Duodenal mucosa (tissue), 2 donors: ENCODE results near the gene GCH1.

Experiments
- H3K27ac ChIP-seq: one replicate; pipeline ENCODE4 v1.7.0; 2013; ENCODE audit warnings: low read depth, low read length
- H3K27me3 ChIP-seq, 2 donors: one replicate each; pipeline ENCODE4 v1.7.0; 2013; ENCODE audit warnings: low read length in 2 of 2, control low read depth in 1 of 2; ENCODE audit not compliant: insufficient read depth in 2 of 2, control insufficient read depth in 1 of 2
- H3K36me3 ChIP-seq, 2 donors: one replicate each; pipeline ENCODE4 v1.7.0; 2013; ENCODE audit warnings: low read length in 2 of 2, control low read depth in 1 of 2; ENCODE audit not compliant: insufficient read depth in 2 of 2, control insufficient read depth in 1 of 2
- H3K4me1 ChIP-seq, 2 donors: one replicate each; pipeline ENCODE4 v1.7.0; 2013; ENCODE audit warnings: low read length in 2 of 2, control low read depth in 1 of 2; ENCODE audit not compliant: insufficient read depth in 2 of 2, control insufficient read depth in 1 of 2
- H3K4me3 ChIP-seq, 2 donors: one replicate each; pipeline ENCODE4 v1.7.0; 2013; ENCODE audit warnings: low read length in 2 of 2, low read depth in 1 of 2
- H3K9ac ChIP-seq, 2 donors: one replicate each; pipeline ENCODE4 v1.7.0; 2013; ENCODE audit warnings: low read length in 2 of 2, low read depth in 1 of 2
- H3K9me3 ChIP-seq, 2 donors: one replicate each; pipeline ENCODE4 v1.7.0; 2013; ENCODE audit warnings: low read length in 2 of 2, control low read depth in 1 of 2; ENCODE audit not compliant: control insufficient read depth in 1 of 2

Gene GCH1

DNA sequence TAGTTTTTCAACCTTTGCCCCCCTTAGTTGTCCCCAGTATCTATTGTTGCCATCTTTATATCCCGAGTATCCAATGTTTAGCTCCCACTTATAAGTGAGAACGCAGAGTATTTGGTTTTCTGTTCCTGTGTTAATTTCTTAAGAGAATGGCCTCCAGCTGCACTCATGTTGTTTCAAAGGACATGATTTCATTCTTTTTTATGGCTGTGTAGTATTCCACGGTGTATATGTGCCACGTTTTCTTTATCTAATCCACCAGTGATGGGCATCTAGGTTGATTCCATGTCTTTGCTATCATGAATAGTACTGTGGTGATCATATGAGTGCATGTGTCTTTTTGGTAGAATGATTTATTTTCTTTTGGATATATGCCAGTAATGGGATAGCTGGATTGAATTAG is 72.0 kb downstream of the GCH1 start:
- no peak overlapping the region for H3K9ac ChIP-seq
- no peaks in the 10 kb centered on the region for H3K27me3 ChIP-seq
- H3K27ac ChIP-seq, result no peak overlapping the region
- H3K36me3 ChIP-seq, result no peaks in the 10 kb centered on the region
- no peaks in the 10 kb centered on the region for H3K9me3 ChIP-seq
- H3K4me3 ChIP-seq, result no peak overlapping the region
- no peaks in the 10 kb centered on the region for H3K4me1 ChIP-seq

DNA sequence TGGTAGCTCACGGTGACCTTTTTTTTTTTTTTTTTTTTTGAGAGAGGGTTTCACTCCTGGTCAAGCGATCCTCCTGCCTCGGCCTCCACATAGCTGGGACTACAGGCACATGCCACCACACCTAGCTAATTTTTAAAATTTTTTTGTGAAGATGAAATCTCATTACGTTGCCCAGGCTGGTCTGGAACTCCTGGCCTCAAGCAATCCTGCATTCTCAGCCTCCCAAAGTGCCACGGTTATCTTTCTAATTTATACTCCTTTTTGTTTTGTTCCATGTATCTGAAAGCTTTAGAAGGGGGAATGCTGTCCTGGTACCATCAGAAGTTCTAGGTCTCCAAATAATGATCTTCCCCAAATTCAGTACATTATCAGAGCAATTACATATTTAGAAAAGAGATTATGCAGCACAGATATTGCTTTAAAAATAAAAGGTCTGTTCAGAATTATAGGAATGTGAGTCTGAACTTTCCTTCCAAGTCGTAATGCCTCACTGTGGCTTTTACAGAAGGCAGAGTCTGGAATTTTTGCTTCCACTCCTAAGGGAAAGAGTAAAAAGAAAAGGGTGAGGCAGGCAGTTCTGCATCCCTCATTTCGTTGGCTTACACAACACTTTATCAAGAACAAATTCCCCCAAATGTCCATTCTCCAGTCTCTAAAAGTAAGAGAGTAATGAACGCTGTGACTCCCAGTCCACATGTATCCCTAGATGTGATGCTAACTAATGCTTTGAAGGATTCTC is 73.0 kb downstream of the GCH1 start:
- Histone ChIP-seq H3K4me3 (no peak overlapping the region), H3K9ac (no peak overlapping the region), H3K36me3 (no peaks in the 10 kb centered on the region), H3K27ac (no peak overlapping the region), H3K4me1 (no peaks in the 10 kb centered on the region), H3K27me3 (no peaks in the 10 kb centered on the region), H3K9me3 (peaks cover 0 to 6% of the 10 kb centered on the region in 2 donors)

- Histone ChIP-seq H3K4me1 (no peaks in the 10 kb centered on the region), H3K27me3 (no peaks in the 10 kb centered on the region), H3K4me3 (no peak overlapping the region), H3K27ac (no peak overlapping the region), H3K9ac (no peak overlapping the region), H3K36me3 (no peaks in the 10 kb centered on the region), H3K9me3 (peaks cover 2 to 17% of the 10 kb centered on the region in 2 donors)
Observed at GRCh38 chr14:54828037-54828436, 74.6 kb downstream of the GCH1 start.

DNA sequence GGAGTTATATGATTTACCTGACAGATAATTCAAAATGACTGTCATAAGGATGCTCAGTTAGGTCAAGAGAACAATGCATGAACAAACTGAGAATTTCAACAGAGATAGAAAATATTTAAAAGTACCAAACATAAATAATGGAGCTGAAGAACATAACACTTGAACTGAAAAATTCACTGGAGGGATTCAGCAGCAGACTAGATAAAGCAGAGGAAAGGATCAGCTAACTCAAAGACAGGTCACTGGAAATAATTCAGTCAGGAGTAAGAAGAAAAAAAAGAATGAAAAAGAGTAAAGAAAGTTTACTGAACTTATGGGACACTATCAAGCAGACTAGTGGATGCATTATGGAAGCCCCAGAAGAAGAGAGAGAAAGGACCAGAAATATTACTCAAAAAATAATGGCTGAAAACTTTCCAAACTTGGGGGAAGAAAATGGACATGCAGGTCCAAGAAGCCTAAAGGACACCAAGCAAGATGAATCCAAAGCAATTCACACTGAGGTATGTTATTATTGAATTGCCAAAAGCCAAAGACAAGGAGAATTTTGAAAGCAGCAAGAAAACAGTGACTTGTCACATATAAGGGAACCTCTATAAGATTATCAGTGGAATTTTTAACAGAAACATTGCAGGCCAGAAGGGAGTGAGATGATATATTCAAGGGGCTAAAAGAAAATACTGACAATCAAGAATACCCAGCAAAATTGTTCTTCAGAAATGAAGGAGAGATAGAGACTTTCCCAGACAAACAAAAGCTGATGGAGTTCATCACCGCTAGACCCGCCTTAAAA is 78.7 kb downstream of the GCH1 start:
- Histone ChIP-seq H3K27ac (no peak overlapping the region), H3K4me3 (no peak overlapping the region), H3K9me3 (peaks cover 2 to 17% of the 10 kb centered on the region in 2 donors), H3K4me1 (no peaks in the 10 kb centered on the region), H3K36me3 (no peaks in the 10 kb centered on the region), H3K27me3 (no peaks in the 10 kb centered on the region), H3K9ac (no peak overlapping the region)

GRCh38 chr14:54822685-54823084 is 79.9 kb downstream of the GCH1 start:
- Histone ChIP-seq H3K27me3 (no peaks in the 10 kb centered on the region), H3K36me3 (no peaks in the 10 kb centered on the region), H3K9me3 (peaks cover 2 to 17% of the 10 kb centered on the region in 2 donors), H3K4me1 (no peaks in the 10 kb centered on the region), H3K4me3 (no peak overlapping the region), H3K27ac (no peak overlapping the region), H3K9ac (no peak overlapping the region)

GRCh38 chr14:54818201-54819133 is 84.2 kb downstream of the GCH1 start:
- Histone ChIP-seq H3K36me3 (no peaks in the 10 kb centered on the region), H3K4me3 (no peak overlapping the region), H3K4me1 (no peaks in the 10 kb centered on the region), H3K9me3 (peaks cover under 1 to 2% of the 10 kb centered on the region in 2 donors), H3K27ac (no peak overlapping the region), H3K27me3 (no peaks in the 10 kb centered on the region), H3K9ac (no peak overlapping the region)

- H3K9me3 ChIP-seq, result no peaks in the 10 kb centered on the region
- H3K27ac ChIP-seq, result no peak overlapping the region
- no peak overlapping the region for H3K9ac ChIP-seq
- no peaks in the 10 kb centered on the region for H3K4me1 ChIP-seq
- no peak overlapping the region for H3K4me3 ChIP-seq
- no peaks in the 10 kb centered on the region for H3K36me3 ChIP-seq
- H3K27me3 ChIP-seq, result no peaks in the 10 kb centered on the region
Observed at GRCh38 chr14:54817506-54817905, 85.1 kb downstream of the GCH1 start.

- no peak overlapping the region for H3K4me3 ChIP-seq
- H3K36me3 ChIP-seq, result no peaks in the 10 kb centered on the region
- no peak overlapping the region for H3K9ac ChIP-seq
- no peaks in the 10 kb centered on the region for H3K4me1 ChIP-seq
- H3K27ac ChIP-seq, result no peak overlapping the region
- H3K27me3 ChIP-seq, result no peaks in the 10 kb centered on the region
- H3K9me3 ChIP-seq, result no peaks in the 10 kb centered on the region
Observed at GRCh38 chr14:54816450-54816849, 86.2 kb downstream of the GCH1 start.

- Histone ChIP-seq H3K27ac (no peak overlapping the region), H3K36me3 (no peaks in the 10 kb centered on the region), H3K4me1 (no peaks in the 10 kb centered on the region), H3K4me3 (no peak overlapping the region), H3K27me3 (no peaks in the 10 kb centered on the region), H3K9me3 (no peaks in the 10 kb centered on the region), H3K9ac (no peak overlapping the region)
Observed at GRCh38 chr14:54815515-54815914, 87.1 kb downstream of the GCH1 start.

DNA sequence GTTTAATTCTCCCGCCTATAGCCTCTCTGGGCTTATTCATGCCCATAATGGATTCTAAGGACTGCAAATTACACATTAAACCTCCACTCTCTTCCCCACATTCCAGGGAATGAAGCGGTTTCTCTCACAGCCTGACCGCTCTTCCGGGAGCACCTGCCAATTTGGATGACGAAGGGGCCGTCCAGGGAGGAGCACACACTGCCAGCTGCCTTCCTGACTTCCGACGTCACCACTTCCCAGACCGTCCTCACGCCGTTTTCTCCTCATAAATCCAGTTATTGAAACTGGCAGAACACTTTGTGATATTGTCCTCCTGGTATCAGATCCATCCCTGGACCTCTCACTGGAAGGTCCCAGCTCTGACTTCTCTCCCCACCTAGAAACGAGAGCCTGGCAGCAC is 87.6 kb downstream of the GCH1 start:
- Histone ChIP-seq H3K4me3 (no peak overlapping the region), H3K27ac (no peak overlapping the region), H3K36me3 (no peaks in the 10 kb centered on the region)

More for the DNA sequence above, 87.6 kb downstream of the GCH1 start:
- Histone ChIP-seq H3K27me3 (no peaks in the 10 kb centered on the region), H3K9ac (no peak overlapping the region), H3K4me1 (no peaks in the 10 kb centered on the region), H3K9me3 (no peaks in the 10 kb centered on the region)
